Choroid plexus epithelial cell (primary cell): Measurements from ENCODE around the gene SERPINA4.

Experiments
- DNase-seq: peaks from one replicate; pipeline ENCODE4 v3.0.0-alpha.2; 2010; ENCODE audit warnings: low read depth
- H3K4me3 ChIP-seq: 2 replicates; pipeline ENCODE4 v1.5.1; 2011; ENCODE audit warnings: low read depth, mild to moderate bottlenecking, control low read depth, low read length, moderate library complexity
- CTCF ChIP-seq: conservative IDR thresholded peaks from 2 replicates; pipeline ENCODE4 v1.5.1; 2011; ENCODE audit warnings: low read depth, mild to moderate bottlenecking, control low read depth, inconsistent platforms, low read length, moderate library complexity

The SERPINA4 gene

GRCh38 chr14:94542811-94543440 is 18.3 kb upstream of the SERPINA4 start:
- TF ChIP-seq CTCF = no peak
- no peak overlapping the region for H3K4me3 ChIP-seq
- DNase-seq = no peak

- DNase-seq = peak; percentile 44
- TF ChIP-seq CTCF = peak; percentile 26
- no peak overlapping the region for H3K4me3 ChIP-seq
These were observed 17.7 kb upstream of the SERPINA4 start for GRCh38 chr14:94543449-94544124.

GRCh38 chr14:94544726-94545125 is 16.5 kb upstream of the SERPINA4 start:
- TF ChIP-seq CTCF = no peak
- DNase-seq = no peak
- H3K4me3 ChIP-seq = no peak overlapping the region

GRCh38 chr14:94545131-94545841 is 16.0 kb upstream of the SERPINA4 start:
- peak; percentile 91 for DNase-seq
- TF ChIP-seq CTCF = no peak
- H3K4me3 ChIP-seq = no peak overlapping the region

- no peak overlapping the region for H3K4me3 ChIP-seq
- no peak for TF ChIP-seq CTCF
- DNase-seq = no peak
These were observed 14.0 kb upstream of the SERPINA4 start for GRCh38 chr14:94547151-94547680.

- no peak overlapping the region for H3K4me3 ChIP-seq
- TF ChIP-seq CTCF = no peak
- DNase-seq = no peak
These were observed 13.5 kb upstream of the SERPINA4 start for GRCh38 chr14:94547726-94548125.
